Measurements from ENCODE around the gene PCDHGA1. TPM values are rescaled to one million over a fixed set of nuclear protein-coding genes. Genes with fewer than 3 reads are reported as not detected.

The PCDHGA1 gene
- total RNA-seq, 4 donors from 2014 or later = 0.65 to 0.97 (median 0.71) TPM

DNA sequence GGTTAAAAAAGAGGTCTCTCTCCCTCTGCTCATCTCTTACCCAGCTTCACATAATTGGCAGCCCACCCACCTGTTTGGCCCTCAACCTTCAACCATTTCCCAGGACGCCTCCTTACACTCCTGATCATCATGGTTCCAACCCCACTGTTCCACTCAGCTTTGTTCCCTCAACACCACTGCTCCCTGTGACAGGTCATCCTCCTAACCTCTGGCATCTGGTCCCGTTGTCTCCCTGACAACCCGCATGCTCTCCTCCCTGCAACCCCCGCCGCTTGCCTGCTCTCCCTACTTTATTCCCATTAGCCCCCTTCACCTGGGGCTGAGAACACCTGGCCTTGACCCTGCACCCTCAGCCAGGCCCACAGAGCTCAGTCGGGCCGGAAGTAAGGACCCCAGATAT lies 171.4 kb downstream of the PCDHGA1 start:
- H3K27ac ChIP-seq = no peak overlapping the region
- DNase-seq (no peak), ATAC-seq (no peak)
- no peaks in the 10 kb centered on the region for H3K36me3 ChIP-seq
- H3K4me3 ChIP-seq = no peak overlapping the region
- H3K27me3 ChIP-seq = no peaks in the 10 kb centered on the region
- H3K4me1 ChIP-seq = peaks cover 5 to 18% of the 10 kb centered on the region in 2 donors
- in situ Hi-C loops (cut with MboI; ENCODE audit: low sequenced_read_pairs in 4 of 4) = no loop called here
- intact Hi-C loops (cut with DNase I; ENCODE audit: low total_unique reads) = no loop called here
- no peak for TF ChIP-seq POLR2A (IDR thresholded peaks at IDR 0.05)
- TF ChIP-seq, protein P1, sequence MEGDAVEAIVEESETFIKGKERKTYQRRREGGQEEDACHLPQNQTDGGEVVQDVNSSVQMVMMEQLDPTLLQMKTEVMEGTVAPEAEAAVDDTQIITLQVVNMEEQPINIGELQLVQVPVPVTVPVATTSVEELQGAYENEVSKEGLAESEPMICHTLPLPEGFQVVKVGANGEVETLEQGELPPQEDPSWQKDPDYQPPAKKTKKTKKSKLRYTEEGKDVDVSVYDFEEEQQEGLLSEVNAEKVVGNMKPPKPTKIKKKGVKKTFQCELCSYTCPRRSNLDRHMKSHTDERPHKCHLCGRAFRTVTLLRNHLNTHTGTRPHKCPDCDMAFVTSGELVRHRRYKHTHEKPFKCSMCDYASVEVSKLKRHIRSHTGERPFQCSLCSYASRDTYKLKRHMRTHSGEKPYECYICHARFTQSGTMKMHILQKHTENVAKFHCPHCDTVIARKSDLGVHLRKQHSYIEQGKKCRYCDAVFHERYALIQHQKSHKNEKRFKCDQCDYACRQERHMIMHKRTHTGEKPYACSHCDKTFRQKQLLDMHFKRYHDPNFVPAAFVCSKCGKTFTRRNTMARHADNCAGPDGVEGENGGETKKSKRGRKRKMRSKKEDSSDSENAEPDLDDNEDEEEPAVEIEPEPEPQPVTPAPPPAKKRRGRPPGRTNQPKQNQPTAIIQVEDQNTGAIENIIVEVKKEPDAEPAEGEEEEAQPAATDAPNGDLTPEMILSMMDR (IDR thresholded peaks at IDR 0.05 in 4 of 5, conservative IDR thresholded peaks at IDR 0.05 in 1 of 5) = no peak
- H3K9me3 ChIP-seq = no peaks in the 10 kb centered on the region

DNA sequence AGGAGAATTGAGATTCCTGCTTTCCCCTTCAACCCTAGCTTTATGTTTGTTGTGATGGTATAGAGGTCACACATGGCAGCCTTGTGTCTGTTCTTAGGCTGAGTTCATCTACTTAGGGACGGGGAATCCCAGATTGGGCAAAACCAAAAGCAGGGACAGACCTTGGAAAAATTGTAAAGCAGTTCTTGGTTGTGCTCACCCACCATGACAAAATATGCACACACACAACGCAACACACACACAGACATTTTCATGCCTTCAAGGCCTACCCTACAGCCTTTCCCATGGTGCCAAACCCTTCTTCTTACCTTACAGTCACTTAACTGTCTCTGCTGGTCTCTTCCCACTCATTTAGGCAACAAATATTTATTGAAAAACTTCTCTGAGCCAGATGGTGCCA lies 173.4 kb downstream of the PCDHGA1 start:
- Histone ChIP-seq H3K9me3 (no peaks in the 10 kb centered on the region), H3K27ac (peak overlapping the region in 3 of 4 donors; percentile 7 to 88 (median 10)), H3K4me3 (no peak overlapping the region), H3K4me1 (peaks cover 24 to 37% of the 10 kb centered on the region in 2 donors), H3K36me3 (no peaks in the 10 kb centered on the region), H3K27me3 (no peaks in the 10 kb centered on the region)
- no peak for DNase-seq
- in situ Hi-C loops (cut with MboI; ENCODE audit: low sequenced_read_pairs in 4 of 4) (no loop called here), intact Hi-C loops (cut with DNase I; ENCODE audit: low total_unique reads) (no loop called here)
- no peak for ATAC-seq
- no peak for TF ChIP-seq POLR2A (IDR thresholded peaks at IDR 0.05)
- TF ChIP-seq, protein P1 (IDR thresholded peaks at IDR 0.05 in 4 of 5, conservative IDR thresholded peaks at IDR 0.05 in 1 of 5) = no peak

DNA sequence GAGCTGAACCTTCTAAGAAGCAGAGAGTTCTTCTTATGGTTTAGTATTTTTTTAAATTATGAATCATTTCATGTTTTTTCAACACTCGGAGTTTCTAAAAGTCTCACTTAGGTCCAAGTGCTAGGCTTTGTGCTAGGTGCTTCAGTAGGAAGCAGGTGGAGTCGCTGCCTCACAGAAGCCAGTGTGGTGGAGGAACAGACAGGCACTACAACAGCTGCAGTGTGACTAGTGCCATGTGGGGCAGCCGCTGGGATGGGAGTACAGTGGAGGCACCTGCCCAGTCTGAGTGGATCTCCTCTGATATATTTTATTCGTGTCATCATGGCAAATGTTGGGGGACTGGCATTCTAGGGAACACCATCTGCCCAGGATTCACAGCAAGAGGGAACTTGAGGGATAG lies 173.9 kb downstream of the PCDHGA1 start:
- intact Hi-C loops (cut with DNase I; ENCODE audit: low total_unique reads) = no loop called here
- H3K27ac ChIP-seq = peak overlapping the region in 3 of 4 donors; percentile 10 to 88 (median 87)
- no peak for DNase-seq

DNA sequence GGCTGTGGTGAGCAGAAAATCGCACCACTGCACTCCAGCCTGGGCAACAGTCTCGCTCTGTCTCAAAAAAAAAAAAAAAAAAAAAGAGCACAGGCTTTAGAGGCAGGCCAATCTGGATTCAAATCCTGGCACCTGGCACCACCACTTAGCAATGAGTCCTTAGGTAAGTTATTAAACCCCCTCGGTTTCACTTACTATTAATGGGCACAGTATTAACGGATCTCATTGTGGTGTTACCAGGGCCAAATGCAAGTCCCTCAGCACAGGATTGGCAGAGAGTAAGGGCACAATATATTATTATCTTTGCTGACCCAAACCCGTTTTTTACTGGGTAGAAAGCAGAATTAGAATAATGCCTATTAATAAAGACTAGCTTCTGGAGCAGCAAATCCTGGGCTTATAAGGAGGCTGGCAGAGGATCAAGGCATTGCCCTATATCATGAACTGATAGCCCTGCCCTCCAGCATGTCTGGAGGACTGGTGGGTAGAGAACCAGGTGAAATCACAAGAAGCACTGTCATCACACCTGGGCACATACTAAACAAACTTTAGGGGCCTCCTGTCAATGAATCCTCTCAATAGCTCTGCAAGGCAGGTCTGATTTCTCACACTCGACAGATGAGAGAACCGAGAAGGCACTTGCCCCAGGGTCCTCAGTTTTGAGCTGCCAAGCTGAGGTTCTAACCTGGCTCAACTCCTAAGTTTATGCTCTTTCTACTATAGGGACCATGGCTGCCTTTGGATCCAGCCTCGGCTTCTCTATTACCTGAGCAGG lies 176.3 kb downstream of the PCDHGA1 start:
- intact Hi-C loops (cut with DNase I; ENCODE audit: low total_unique reads) (loop anchor here (2.0 kb wide), 1 partner anchor 30 kb away; no protein-coding TSS in a partner anchor), in situ Hi-C loops (cut with MboI; ENCODE audit: low sequenced_read_pairs in 4 of 4) (no loop called here)
- ATAC-seq (no peak), DNase-seq (no peak)
- peak overlapping the region; percentile 84 to 88 (median 86) for H3K27ac ChIP-seq
- H3K4me1 ChIP-seq = peaks cover 34 to 49% of the 10 kb centered on the region in 2 donors
- no peaks in the 10 kb centered on the region for H3K27me3 ChIP-seq
- H3K9me3 ChIP-seq = no peaks in the 10 kb centered on the region
- H3K4me3 ChIP-seq = no peak overlapping the region
- H3K36me3 ChIP-seq = peaks cover 0 to 7% of the 10 kb centered on the region in 2 donors
- TF ChIP-seq, protein P1 (IDR thresholded peaks at IDR 0.05 in 4 of 5, conservative IDR thresholded peaks at IDR 0.05 in 1 of 5) = no peak
- TF ChIP-seq POLR2A (IDR thresholded peaks at IDR 0.05) = no peak

More for the DNA sequence above, 173.9 kb downstream of the PCDHGA1 start:
- H3K36me3 ChIP-seq = no peaks in the 10 kb centered on the region
- no peak for ATAC-seq
- no peak for TF ChIP-seq POLR2A (IDR thresholded peaks at IDR 0.05)
- TF ChIP-seq, protein P1 (IDR thresholded peaks at IDR 0.05 in 4 of 5, conservative IDR thresholded peaks at IDR 0.05 in 1 of 5) = no peak
- H3K9me3 ChIP-seq = no peaks in the 10 kb centered on the region
- in situ Hi-C loops (cut with MboI; ENCODE audit: low sequenced_read_pairs in 4 of 4) = no loop called here
- no peaks in the 10 kb centered on the region for H3K27me3 ChIP-seq
- H3K4me3 ChIP-seq = no peak overlapping the region
- peaks cover 28 to 43% of the 10 kb centered on the region in 2 donors for H3K4me1 ChIP-seq
